GM12872 (cell line): ENCODE data around the gene TRPV5.

Experiments used
- CTCF ChIP-seq: IDR thresholded peaks from 3 replicates; pipeline ENCODE4 v1.5.1; 2011; ENCODE audit warnings: low read depth, mild to moderate bottlenecking, low read length, moderate library complexity; ENCODE audit not compliant: insufficient read depth

TRPV5 gene

GRCh38 chr7:142883145-142883544, 50.4 kb downstream of the TRPV5 start:
- no peak for TF ChIP-seq CTCF

- TF ChIP-seq CTCF: no peak
These were observed 51.2 kb downstream of the TRPV5 start for GRCh38 chr7:142882338-142882678.

- no peak for TF ChIP-seq CTCF
These were observed 51.8 kb downstream of the TRPV5 start for GRCh38 chr7:142881586-142882337.

- peak; percentile 96 for TF ChIP-seq CTCF
These were observed 52.6 kb downstream of the TRPV5 start for GRCh38 chr7:142880876-142881505.

GRCh38 chr7:142879060-142879459, 54.5 kb downstream of the TRPV5 start:
- no peak for TF ChIP-seq CTCF

GRCh38 chr7:142878315-142878714, 55.2 kb downstream of the TRPV5 start:
- no peak for TF ChIP-seq CTCF

- no peak for TF ChIP-seq CTCF
These were observed 56.3 kb downstream of the TRPV5 start for GRCh38 chr7:142876991-142877910.
